HepG2 (cell line): ENCODE measurements around the gene KATNBL1. TPM values are rescaled to one million over a fixed set of nuclear protein-coding genes. Genes with fewer than 3 reads are reported as not detected.

ENCODE experiments used
- ASH2L ChIP-seq: fragments of 300-600, 200-600 bp; sonication (generic); IDR thresholded peaks from 2 replicates; pipeline ENCODE4 v1.7.0; 2017; ENCODE audit warnings: low read depth, mild to moderate bottlenecking, moderate library complexity, mixed read lengths, low read length; ENCODE audit not compliant: insufficient read length
- IKZF5 ChIP-seq: IDR thresholded peaks from 2 replicates; pipeline ENCODE4 v1.6.1; 2018; ENCODE audit warnings: missing genetic modification reagents, mild to moderate bottlenecking, missing compliant biosample characterization
- IRF2 ChIP-seq: IDR thresholded peaks from 2 replicates; pipeline ENCODE4 v1.6.1; 2018; ENCODE audit warnings: missing genetic modification reagents, missing compliant biosample characterization
- KDM2A ChIP-seq: sonication (generic); formaldehyde crosslinking; IDR thresholded peaks from 2 replicates; pipeline ENCODE4 v1.4.0; 2020; ENCODE audit warnings: low read depth, missing genetic modification reagents, borderline replicate concordance
- KMT2A ChIP-seq: sonication (generic); formaldehyde crosslinking; IDR thresholded peaks from 2 replicates; pipeline ENCODE4 v1.4.0; 2020; ENCODE audit warnings: missing genetic modification reagents
- MED8 ChIP-seq: sonication (generic); formaldehyde crosslinking; IDR thresholded peaks from 2 replicates; pipeline ENCODE4 v1.8.1; 2023; ENCODE audit warnings: mild to moderate bottlenecking, missing genetic modification reagents; ENCODE audit not compliant: insufficient replicate concordance
- NFATC3 ChIP-seq: sonication (generic); formaldehyde crosslinking; IDR thresholded peaks from 2 replicates; pipeline ENCODE4 v1.5.1; 2020; ENCODE audit warnings: mild to moderate bottlenecking, missing genetic modification reagents
- PHF21A ChIP-seq: sonication (generic); formaldehyde crosslinking; IDR thresholded peaks from 2 replicates; pipeline ENCODE4 v1.5.0; 2020; ENCODE audit warnings: mild to moderate bottlenecking, missing genetic modification reagents
- SKI ChIP-seq: fragments of 450-650 bp; IDR thresholded peaks from one replicate; pipeline ENCODE4 v1.6.1; 2018; ENCODE audit warnings: mild to moderate bottlenecking; ENCODE audit not compliant: partially characterized antibody
- STAT6 ChIP-seq: sonication (generic); formaldehyde crosslinking; IDR thresholded peaks from 2 replicates; pipeline ENCODE4 v1.4.0; 2020; ENCODE audit warnings: missing genetic modification reagents, mild to moderate bottlenecking, borderline replicate concordance
- THAP9 ChIP-seq: sonication (generic); formaldehyde crosslinking; IDR thresholded peaks from 2 replicates; pipeline ENCODE4; 2020; ENCODE audit warnings: missing genetic modification reagents, mild to moderate bottlenecking, borderline replicate concordance
- YEATS4 ChIP-seq: sonication (generic); formaldehyde crosslinking; IDR thresholded peaks from 2 replicates; pipeline ENCODE4 v1.4.0; 2020; ENCODE audit warnings: missing genetic modification reagents, borderline replicate concordance
- ZFP62 ChIP-seq: sonication (generic); formaldehyde crosslinking; IDR thresholded peaks from 2 replicates; pipeline ENCODE4 v1.4.0; 2020; ENCODE audit warnings: missing genetic modification reagents
- ZFY ChIP-seq: sonication (generic); formaldehyde crosslinking; IDR thresholded peaks from 2 replicates; pipeline ENCODE4 v1.4.0; 2020; ENCODE audit warnings: missing genetic modification reagents
- ZNF253 ChIP-seq: sonication (generic); formaldehyde crosslinking; IDR thresholded peaks from 2 replicates; pipeline ENCODE4 v1.8.0; 2022; ENCODE audit warnings: mild to moderate bottlenecking, missing genetic modification reagents, borderline replicate concordance
- ZNF414 ChIP-seq: sonication (generic); formaldehyde crosslinking; IDR thresholded peaks from 2 replicates; pipeline ENCODE4 v1.5.0; 2020; ENCODE audit warnings: missing genetic modification reagents
- ZNF441 ChIP-seq: sonication (generic); formaldehyde crosslinking; IDR thresholded peaks from 2 replicates; pipeline ENCODE4 v1.7.0; 2021; ENCODE audit warnings: missing genetic modification reagents, borderline replicate concordance
- ZNF639 ChIP-seq: conservative IDR thresholded peaks from 2 replicates; pipeline ENCODE4 v1.6.1; 2018; ENCODE audit warnings: missing genetic modification reagents
- ZNF782 ChIP-seq: sonication (generic); formaldehyde crosslinking; IDR thresholded peaks from 2 replicates; pipeline ENCODE4 v1.4.0; 2020; ENCODE audit warnings: missing genetic modification reagents, mild to moderate bottlenecking, borderline replicate concordance
- polyA plus RNA-seq, 8 experiments: library from polyadenylated mRNA; depleted of rRNA in 3 of 8; stranded (reverse) in 7 of 8; unstranded in 1 of 8; fragments of >200 nt; fragmentation: Illumina TruSeq in 4 of 8; extraction: Trizol in 4 of 8; gene quantifications; 2 replicates each; pipeline versions ENCODE4 v1.2.1 to v1.2.3, GENCODE V29; 2011 to 2016; ENCODE audit warnings: low read depth in 4 of 8, missing spikeins in 1 of 8, mixed read lengths in 1 of 8; ENCODE audit not compliant: insufficient read depth in 1 of 8
- total RNA-seq, 5 experiments: library from RNA; depleted of rRNA; stranded (reverse); fragments of >200 nt; fragmentation: Illumina TruSeq; extraction: Trizol; gene quantifications; 2 replicates each; pipeline ENCODE4 v1.2.3, GENCODE V29; 2016; ENCODE audit warnings: low read depth in 1 of 5

Gene KATNBL1
- total and polyA plus RNA-seq, 2 of the 13 experiments (the other 11 are each of a cell fraction or from before 2014, with no cell fraction given), result 23.4 to 42.8 TPM

- TF ChIP-seq ZNF414 (CRISPR knock-in tag), result 0 out of 2 replicates have a peak, but pooled peaks have one; percentile 10
- 0 out of 2 replicates have a peak, but pooled peaks have one; percentile 1 for TF ChIP-seq NFATC3
- TF ChIP-seq IRF2 (CRISPR knock-in tag), result 0 out of 2 replicates have a peak, but pooled peaks have one; percentile 3
- 0 out of 2 replicates have a peak, but pooled peaks have one; percentile 49 for TF ChIP-seq STAT6
- TF ChIP-seq ZNF782 (CRISPR knock-in tag), result no peak
- no peak for TF ChIP-seq MED8
- TF ChIP-seq ZFP62 (CRISPR knock-in tag), result no peak
- TF ChIP-seq KDM2A (CRISPR knock-in tag), result peak; percentile 26; the same call in 1 of the 2 replicates
- no peak; the same call in 1 of the 2 replicates for TF ChIP-seq THAP9 (CRISPR knock-in tag)
- peak; percentile 9; the same call in 1 of the 2 replicates for TF ChIP-seq ZNF639 (CRISPR knock-in tag)
- no peak for TF ChIP-seq ZNF441
- peak; percentile 6 for TF ChIP-seq SKI
- peak; percentile 29; the same call in 1 of the 2 replicates for TF ChIP-seq PHF21A
- peak; percentile 4 for TF ChIP-seq ASH2L
- no peak for TF ChIP-seq ZNF253 (CRISPR knock-in tag)
- 0 out of 2 replicates have a peak, but pooled peaks have one; percentile 16 for TF ChIP-seq IKZF5 (CRISPR knock-in tag)
- TF ChIP-seq KMT2A (CRISPR knock-in tag), result 0 out of 2 replicates have a peak, but pooled peaks have one; percentile 9
- TF ChIP-seq ZFY (CRISPR knock-in tag), result 0 out of 2 replicates have a peak, but pooled peaks have one; percentile 48
- peak; percentile 25; the same call in 1 of the 2 replicates for TF ChIP-seq YEATS4
Observed at GRCh38 chr15:34102175-34102925, 107.5 kb downstream of the KATNBL1 start (continued).
